Measurements from ENCODE around the gene SLC22A15.

The SLC22A15 gene

GRCh38 chr1:116078699-116079223 is 102.4 kb downstream of the SLC22A15 start (continued):
- TF ChIP-seq GLIS3 (CRISPR knock-in tag; IDR thresholded peaks at IDR 0.05): no peak
- no peak for TF ChIP-seq PATZ1 (CRISPR knock-in tag; IDR thresholded peaks at IDR 0.05; ENCODE audit: borderline replicate concordance)
- TF ChIP-seq OSR1 (CRISPR knock-in tag; IDR thresholded peaks at IDR 0.05): no peak
- no peak for TF ChIP-seq ZNF565 (CRISPR knock-in tag; conservative IDR thresholded peaks at IDR 0.05; ENCODE audit: low read depth)
- no peak for TF ChIP-seq PPARA (CRISPR knock-in tag; IDR thresholded peaks at IDR 0.05; ENCODE audit: borderline replicate concordance)
- no peak for TF ChIP-seq TCF4 (CRISPR knock-in tag; IDR thresholded peaks at IDR 0.05; ENCODE audit: borderline replicate concordance)
- no peak for TF ChIP-seq ZNF70 (CRISPR knock-in tag; IDR thresholded peaks at IDR 0.05)
- TF ChIP-seq ZC3H10 (CRISPR knock-in tag; IDR thresholded peaks at IDR 0.05): no peak
- TF ChIP-seq RARB (CRISPR knock-in tag; IDR thresholded peaks at IDR 0.05): no peak
- no peak for TF ChIP-seq SNAI2 (CRISPR knock-in tag; IDR thresholded peaks at IDR 0.05)

- TF ChIP-seq ISL1 (CRISPR knock-in tag; IDR thresholded peaks at IDR 0.05) (no peak), ZNF70 (CRISPR knock-in tag; IDR thresholded peaks at IDR 0.05) (no peak), RARB (CRISPR knock-in tag; IDR thresholded peaks at IDR 0.05) (no peak), BACH2 (CRISPR knock-in tag; IDR thresholded peaks at IDR 0.05; ENCODE audit: borderline replicate concordance) (no peak), ESRRG (CRISPR knock-in tag; IDR thresholded peaks at IDR 0.05) (no peak), CREB5 (CRISPR knock-in tag; IDR thresholded peaks at IDR 0.05; ENCODE audit: low read depth) (no peak), TSHZ2 (CRISPR knock-in tag; IDR thresholded peaks at IDR 0.05) (no peak), CSRNP3 (CRISPR knock-in tag; IDR thresholded peaks at IDR 0.05) (no peak), ZFP3 (CRISPR knock-in tag; IDR thresholded peaks at IDR 0.05) (no peak), ZNF8 (CRISPR knock-in tag; IDR thresholded peaks at IDR 0.05) (no peak), PPARA (CRISPR knock-in tag; IDR thresholded peaks at IDR 0.05; ENCODE audit: borderline replicate concordance) (no peak), CSDC2 (CRISPR knock-in tag; IDR thresholded peaks at IDR 0.05) (no peak), PATZ1 (CRISPR knock-in tag; IDR thresholded peaks at IDR 0.05; ENCODE audit: borderline replicate concordance) (no peak)
- ATAC-seq: no peak
Observed at GRCh38 chr1:116087628-116088027, 111.3 kb downstream of the SLC22A15 start.

GRCh38 chr1:116089870-116090269 is 113.6 kb downstream of the SLC22A15 start:
- no peak for ATAC-seq
- TF ChIP-seq SNAI2 (CRISPR knock-in tag; IDR thresholded peaks at IDR 0.05) (no peak), GLIS3 (CRISPR knock-in tag; IDR thresholded peaks at IDR 0.05) (no peak), TCF4 (CRISPR knock-in tag; IDR thresholded peaks at IDR 0.05; ENCODE audit: borderline replicate concordance) (no peak), CSRNP3 (CRISPR knock-in tag; IDR thresholded peaks at IDR 0.05) (no peak), CSDC2 (CRISPR knock-in tag; IDR thresholded peaks at IDR 0.05) (no peak), RARB (CRISPR knock-in tag; IDR thresholded peaks at IDR 0.05) (no peak), CREB5 (CRISPR knock-in tag; IDR thresholded peaks at IDR 0.05; ENCODE audit: low read depth) (no peak), ZNF70 (CRISPR knock-in tag; IDR thresholded peaks at IDR 0.05) (no peak), OSR1 (CRISPR knock-in tag; IDR thresholded peaks at IDR 0.05) (no peak), ESRRG (CRISPR knock-in tag; IDR thresholded peaks at IDR 0.05) (no peak), ARNTL (CRISPR knock-in tag; IDR thresholded peaks at IDR 0.05; ENCODE audit: borderline replicate concordance, low read depth) (no peak)
